HepG2 (cell line): ENCODE measurements around the gene CSRNP3.

Experiments
- JUND ChIP-seq: sonication (generic); formaldehyde crosslinking; IDR thresholded peaks from 2 replicates; pipeline ENCODE4 v1.8.0; 2022; ENCODE audit warnings: mild to moderate bottlenecking, missing genetic modification reagents
- POLR2AphosphoS5 ChIP-seq: IDR thresholded peaks from 2 replicates; pipeline ENCODE4 v1.6.1; 2012; ENCODE audit warnings: low read depth, low read length
- RAD21 ChIP-seq: fragments of 450-650 bp; formaldehyde crosslinking; IDR thresholded peaks from 2 replicates; pipeline ENCODE4 v1.5.0; 2020; ENCODE audit warnings: mild to moderate bottlenecking
- SKIL ChIP-seq: sonication (generic); formaldehyde crosslinking; IDR thresholded peaks from 2 replicates; pipeline ENCODE4 v1.8.0; 2022; ENCODE audit warnings: missing genetic modification reagents, mild to moderate bottlenecking, moderate library complexity, borderline replicate concordance
- SP140L ChIP-seq: sonication (generic); formaldehyde crosslinking; IDR thresholded peaks from 2 replicates; pipeline ENCODE4 v1.4.0; 2020; ENCODE audit warnings: missing genetic modification reagents, borderline replicate concordance
- TAF1 ChIP-seq: sonication (generic); formaldehyde crosslinking; IDR thresholded peaks from 2 replicates; pipeline ENCODE4 v1.4.0; 2020; ENCODE audit warnings: missing genetic modification reagents
- TCF7 ChIP-seq: sonication (generic); IDR thresholded peaks from 2 replicates; pipeline ENCODE4 v1.6.1; 2016; ENCODE audit warnings: antibody characterized with exemption, low read depth
- ZNF30 ChIP-seq: sonication (generic); formaldehyde crosslinking; IDR thresholded peaks from 2 replicates; pipeline ENCODE4 v1.5.0; 2020; ENCODE audit warnings: mild to moderate bottlenecking, missing genetic modification reagents

DNA sequence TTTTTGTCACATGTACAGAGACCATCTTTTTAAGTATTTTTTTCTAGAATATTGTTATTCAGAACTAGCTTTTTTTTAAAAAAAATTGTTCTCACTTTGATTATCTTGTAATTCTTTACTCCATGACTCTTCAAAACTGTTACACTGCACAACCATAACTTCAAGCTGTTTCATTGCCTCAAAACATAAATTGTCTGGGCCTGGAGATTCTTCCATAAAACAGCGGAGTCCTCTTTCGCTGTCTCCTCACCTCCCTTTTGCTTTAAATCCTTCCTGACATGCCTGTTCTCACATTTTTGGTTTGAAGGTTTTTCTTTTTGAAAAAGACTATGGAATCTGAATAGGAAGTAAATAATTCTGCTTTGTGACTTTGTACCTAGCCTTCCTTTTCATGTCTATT is 197.9 kb downstream of the CSRNP3 start:
- TF ChIP-seq SP140L: no peak
- no peak for TF ChIP-seq TCF7
- no peak for TF ChIP-seq RAD21 (CRISPR knock-in tag)
- no peak for TF ChIP-seq JUND (CRISPR knock-in tag)
- TF ChIP-seq ZNF30 (CRISPR knock-in tag): no peak
- TF ChIP-seq POLR2AphosphoS5: no peak
- TF ChIP-seq SKIL (CRISPR knock-in tag): no peak
- no peak for TF ChIP-seq TAF1 (CRISPR knock-in tag)
